Measurements from ENCODE around the gene ARMCX5.

Gene ARMCX5

DNA sequence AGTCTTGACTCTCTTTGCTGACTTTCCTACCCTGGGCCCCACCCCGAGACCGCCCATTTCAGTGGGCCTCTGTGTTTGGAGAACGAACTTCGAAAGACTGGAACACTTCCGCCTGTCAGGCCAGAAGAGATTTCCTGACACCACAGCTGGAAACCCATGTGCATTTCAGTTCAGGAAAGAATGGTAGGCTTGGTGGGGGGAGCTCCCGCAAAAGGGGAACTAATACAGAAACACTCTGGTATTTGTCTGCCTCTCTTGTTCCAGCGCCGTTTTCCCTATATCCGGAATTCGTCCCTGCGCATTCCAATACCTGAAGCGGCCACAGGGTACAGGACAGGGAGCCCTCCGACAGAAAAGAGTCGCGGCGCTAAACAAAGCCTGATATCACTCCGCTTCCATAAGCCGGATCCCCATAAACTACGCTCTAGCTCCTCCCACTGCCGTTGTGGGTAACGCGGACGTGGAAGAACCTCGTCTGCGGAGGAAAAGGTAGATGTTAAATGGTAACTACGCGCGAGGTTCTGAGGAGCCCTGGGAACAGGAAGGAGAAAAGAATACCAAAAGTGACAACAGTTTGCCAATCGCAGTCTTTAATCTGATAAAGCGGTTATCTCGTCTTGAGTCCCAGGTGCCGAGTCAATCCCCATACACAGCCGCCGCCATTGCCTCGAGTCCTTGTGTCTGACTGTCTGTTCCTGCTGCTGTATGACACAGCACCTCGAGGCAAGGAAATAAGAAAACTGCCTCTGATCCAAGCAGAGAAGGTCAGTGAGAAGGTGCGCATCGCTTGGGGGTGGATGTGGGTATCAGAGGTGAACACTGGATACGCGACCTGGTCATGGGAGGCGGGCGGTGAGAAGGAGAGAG is at the start of gene ARMCX5:
ARMCX5 (plus strand) TSS at position 432 of the 867 bp plus-strand sequence. CDS start 2,627 bp downstream, outside the sequence.
- DNase-seq (ENCODE audit: low spot score): peak; percentile 89

GRCh38 chrX:102558607-102559006 is 40.7 kb upstream of the ARMCX5 start:
- DNase-seq (ENCODE audit: low spot score): no peak

DNA sequence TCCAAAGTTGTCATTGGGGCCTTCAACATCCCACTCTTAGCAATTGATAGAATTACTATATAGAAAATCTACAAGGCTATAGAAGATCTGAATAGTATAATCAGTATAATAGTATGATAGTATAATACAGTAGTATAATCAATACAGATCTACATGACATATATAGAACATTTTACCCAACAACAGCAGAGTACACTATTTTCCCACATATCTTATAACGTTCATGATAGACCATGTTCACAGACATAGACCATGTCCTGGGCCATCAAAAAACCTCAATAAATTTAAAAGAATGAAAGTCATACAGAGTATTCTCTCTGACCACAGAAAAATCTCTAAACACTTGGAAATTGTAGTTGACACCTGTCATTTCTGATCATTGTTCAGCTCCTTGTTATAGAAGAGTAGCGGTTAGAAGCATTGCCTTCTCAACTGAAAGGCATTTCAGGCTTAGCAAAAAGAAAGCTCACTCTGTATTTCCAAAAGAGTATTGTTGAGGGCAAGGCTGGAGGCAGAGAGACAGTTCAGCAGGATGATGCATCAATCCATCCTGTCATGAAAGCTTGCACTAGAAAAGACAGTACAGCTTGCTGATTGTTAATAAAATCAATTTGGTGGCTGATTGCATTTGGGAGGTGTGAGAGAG is 38.8 kb upstream of the ARMCX5 start:
- DNase-seq (ENCODE audit: low spot score): no peak

DNA sequence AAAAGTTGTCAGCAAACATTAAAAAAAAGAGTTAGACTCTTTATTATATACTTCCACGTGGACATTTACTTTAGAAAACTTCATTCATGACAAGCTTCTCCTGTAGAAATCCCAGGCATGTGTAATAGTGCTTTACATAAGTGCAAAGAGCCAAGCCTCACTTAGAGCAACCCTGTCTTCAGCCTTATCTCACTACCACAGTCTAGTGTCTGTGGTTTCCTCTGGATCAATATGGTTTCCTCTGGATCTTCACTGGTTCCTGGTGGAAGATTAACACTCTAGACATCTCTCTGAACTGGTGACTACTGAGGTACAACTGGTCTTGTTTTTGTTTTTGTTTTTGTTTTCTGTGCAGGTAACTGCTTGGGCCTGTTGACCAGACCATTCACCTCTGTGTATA is 18.4 kb upstream of the ARMCX5 start:
- no peak for DNase-seq (ENCODE audit: low spot score)

GRCh38 chrX:102593367-102593766 is 5.9 kb upstream of the ARMCX5 start:
- DNase-seq (ENCODE audit: low spot score): no peak

DNA sequence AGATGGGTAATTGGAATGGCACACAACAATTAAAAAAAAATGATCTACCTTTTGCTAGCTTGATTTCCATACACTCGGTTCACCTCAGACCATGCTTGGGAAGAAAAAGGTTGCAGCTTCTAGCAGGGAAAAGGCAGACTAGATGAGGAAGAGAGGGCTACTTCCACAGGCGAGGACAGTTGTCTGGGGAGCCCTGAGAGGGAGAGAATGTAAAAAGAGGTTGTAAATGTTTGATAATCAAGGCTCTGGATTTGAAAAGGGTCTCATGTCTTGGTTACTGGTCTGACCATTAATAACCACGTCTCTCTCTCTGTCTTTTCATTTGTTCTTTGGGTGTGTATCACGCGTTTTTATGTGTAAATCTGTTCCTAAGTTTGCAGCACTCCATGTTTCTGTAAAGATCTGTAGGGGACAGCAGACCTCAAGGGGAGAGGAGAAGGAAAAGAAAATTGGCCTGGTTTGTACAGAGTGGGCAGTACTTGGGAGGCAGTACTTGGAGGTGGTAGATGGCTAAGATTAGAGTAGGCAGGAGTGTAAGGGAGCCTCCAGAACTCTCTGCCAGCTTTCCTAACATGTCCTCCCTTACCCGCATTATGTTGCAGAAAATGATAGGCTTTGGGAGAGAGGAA is 750 bp downstream of the ARMCX5 start:
- DNase-seq (ENCODE audit: low spot score): peak; percentile 29

GRCh38 chrX:102604327-102604726 is 5.0 kb downstream of the ARMCX5 start:
- DNase-seq (ENCODE audit: low spot score): no peak

DNA sequence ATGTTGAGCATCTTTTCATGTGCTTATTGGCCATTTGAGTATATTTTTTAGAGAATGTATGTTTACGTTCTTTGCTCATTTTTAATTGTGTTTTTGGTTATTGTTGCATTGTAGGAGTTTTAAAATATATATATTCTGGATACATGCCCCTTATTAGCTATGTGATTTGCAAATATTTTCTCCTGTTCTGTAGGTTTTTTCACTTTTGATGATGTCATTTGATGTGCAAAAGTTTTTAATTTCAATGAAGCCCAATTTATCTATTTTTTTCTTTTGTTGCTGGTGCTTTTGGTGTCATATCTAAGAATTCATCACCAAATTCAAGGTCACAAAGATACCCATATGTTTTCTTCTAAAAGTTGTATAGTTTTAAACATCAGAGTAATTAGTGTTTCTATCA is 6.8 kb downstream of the ARMCX5 start:
- DNase-seq (ENCODE audit: low spot score): no peak

- no peak for DNase-seq (ENCODE audit: low spot score)
These were observed 11.6 kb downstream of the ARMCX5 start for GRCh38 chrX:102610905-102611304.

DNA sequence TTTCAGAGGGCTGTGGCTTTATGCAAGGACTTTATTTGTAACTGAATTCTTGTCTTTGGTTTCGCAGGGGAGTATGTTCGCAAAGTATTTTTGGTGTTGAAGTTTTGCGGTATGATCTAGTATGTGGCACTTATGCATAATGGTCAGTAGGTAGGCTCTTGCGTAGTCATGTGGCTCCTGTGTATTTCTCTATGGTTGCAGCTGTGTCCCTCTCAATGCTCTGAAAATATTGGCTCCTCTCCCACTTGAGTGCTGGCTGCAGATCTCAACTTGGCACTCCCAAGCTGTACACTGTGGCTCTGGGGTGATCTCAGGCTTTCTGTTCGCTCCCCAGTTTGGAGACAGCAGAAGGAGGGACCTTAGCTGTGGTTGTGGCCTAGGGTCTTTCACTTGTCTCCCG is 24.8 kb downstream of the ARMCX5 start:
- DNase-seq (ENCODE audit: low spot score): no peak

DNA sequence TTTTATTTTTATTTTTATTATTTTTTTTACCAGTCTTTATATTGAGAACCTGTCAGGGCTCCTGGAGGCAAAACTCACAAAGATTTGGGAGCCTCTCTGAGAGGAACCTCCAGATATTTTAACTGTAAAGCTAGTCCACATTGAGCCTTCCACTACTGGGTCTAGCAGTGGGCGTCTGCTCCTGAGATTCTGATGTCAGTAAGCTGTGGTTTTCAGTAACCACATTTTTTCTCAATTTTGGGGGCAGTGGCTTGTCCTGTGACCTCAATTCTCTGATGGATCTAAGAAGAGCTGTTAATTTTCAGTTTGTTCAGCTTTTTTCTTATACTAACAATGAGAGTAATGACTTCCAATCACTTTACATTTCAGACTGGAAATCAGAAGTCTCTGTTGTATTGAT is 28.3 kb downstream of the ARMCX5 start:
- no peak for DNase-seq (ENCODE audit: low spot score)

DNA sequence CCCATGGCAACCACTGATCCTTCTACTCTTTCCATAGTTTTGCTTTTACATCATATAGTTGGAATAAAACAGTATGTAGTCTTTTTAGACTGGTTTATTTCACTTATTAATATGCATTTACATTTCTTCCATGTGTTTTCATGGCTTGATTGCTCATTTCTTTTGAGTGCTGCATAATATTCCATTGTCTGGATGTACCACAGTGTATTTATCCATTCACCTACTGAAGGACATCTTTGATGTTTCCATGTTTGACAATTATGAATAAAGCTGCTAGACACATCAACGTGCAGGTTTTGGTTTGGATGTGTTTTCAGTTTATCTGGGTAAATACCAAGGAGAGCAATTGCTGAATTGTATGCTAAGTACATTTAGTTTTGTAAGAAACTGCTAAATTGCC is 38.2 kb downstream of the ARMCX5 start:
- no peak for DNase-seq (ENCODE audit: low spot score)

DNA sequence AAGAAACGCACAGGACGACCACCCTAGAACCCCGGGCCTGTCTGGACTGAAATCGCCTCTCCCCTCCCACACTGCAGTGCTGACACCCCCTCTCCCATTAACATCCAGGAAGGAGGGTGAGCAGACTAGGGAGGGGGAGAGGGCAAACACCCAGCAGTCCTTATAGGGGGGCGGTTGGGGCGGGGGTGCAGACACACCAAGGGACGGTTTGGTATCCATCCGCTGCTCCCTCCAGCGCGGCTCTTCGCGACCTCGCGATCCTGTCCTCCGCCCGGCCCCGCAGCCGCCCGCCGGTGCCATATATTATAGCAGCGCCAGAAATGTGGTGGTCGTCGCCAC is 51.6 kb downstream of the ARMCX5 start:
- DNase-seq (ENCODE audit: low spot score): no peak

- no peak for DNase-seq (ENCODE audit: low spot score)
These were observed 52.1 kb downstream of the ARMCX5 start, which contains the start of gene GPRASP1 for GRCh38 chrX:102651242-102652011. Gene GPRASP1 (plus strand): TSS chrX:102651483. CDS start chrX:102653914, 2,431 bp downstream.

DNA sequence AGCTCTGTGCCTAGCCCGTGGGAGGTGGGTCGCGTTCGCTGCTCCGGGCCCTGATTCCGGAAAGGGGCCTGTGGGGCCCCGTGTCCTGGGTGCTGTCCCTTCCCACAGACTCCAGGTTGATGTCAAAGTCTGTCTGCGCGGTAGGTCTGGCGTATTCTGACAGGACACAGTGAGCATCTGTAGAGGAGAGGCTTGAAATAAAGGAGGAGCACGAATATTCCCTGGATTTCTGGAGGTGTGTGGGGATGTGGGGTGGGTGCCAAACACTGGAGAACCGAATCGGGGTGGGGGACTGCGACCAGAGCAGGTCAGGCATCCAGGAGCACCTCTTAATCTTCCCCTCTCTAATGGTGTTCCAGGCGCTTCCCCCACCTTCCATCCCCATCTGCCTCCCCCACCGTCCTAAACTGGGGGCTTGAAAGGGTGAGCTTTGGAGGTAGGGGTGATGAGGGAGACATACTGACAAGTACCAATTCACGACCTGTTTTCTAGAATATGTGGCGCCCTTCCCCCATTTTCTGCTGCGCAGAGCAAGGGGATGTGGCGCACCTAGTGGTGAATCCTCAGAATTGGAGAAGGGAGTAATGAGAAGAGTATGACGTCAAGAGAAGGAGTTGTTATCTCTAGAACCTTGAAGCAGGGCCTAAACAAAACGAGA is 52.8 kb downstream of the ARMCX5 start:
- DNase-seq (ENCODE audit: low spot score): no peak

All from RKO (cell line).